ENCODE measurements around the gene SPATA19.

The SPATA19 gene

DNA sequence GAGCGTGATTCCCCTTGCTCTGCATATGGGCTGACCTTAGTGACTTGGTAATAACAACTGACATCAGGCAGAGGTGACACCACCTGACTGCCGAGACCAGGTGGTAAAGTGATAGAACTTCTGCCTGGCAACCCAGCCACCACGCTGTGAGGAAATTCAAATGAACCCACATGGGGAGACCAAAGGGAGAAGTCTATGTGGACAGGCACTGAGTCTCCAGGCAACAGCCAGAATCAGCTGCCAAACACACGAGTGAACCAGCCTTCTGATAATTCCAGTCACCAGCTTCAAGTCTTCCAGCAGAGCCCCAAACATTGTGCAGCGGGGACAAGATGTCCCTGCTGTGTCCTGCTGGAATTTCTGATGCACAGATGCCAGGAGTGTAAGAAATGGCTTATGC is 29.7 kb downstream of the SPATA19 start:
- no peak overlapping the region for H3K4me2 ChIP-seq (ENCODE audit: low read length)
- H3K4me3 ChIP-seq (ENCODE audit: low read depth, low read length, poor library complexity, severe bottlenecking): no peak overlapping the region
- no peaks in the 10 kb centered on the region for H3K27me3 ChIP-seq (ENCODE audit: insufficient read depth, low read length)
- TF ChIP-seq, protein P1, sequence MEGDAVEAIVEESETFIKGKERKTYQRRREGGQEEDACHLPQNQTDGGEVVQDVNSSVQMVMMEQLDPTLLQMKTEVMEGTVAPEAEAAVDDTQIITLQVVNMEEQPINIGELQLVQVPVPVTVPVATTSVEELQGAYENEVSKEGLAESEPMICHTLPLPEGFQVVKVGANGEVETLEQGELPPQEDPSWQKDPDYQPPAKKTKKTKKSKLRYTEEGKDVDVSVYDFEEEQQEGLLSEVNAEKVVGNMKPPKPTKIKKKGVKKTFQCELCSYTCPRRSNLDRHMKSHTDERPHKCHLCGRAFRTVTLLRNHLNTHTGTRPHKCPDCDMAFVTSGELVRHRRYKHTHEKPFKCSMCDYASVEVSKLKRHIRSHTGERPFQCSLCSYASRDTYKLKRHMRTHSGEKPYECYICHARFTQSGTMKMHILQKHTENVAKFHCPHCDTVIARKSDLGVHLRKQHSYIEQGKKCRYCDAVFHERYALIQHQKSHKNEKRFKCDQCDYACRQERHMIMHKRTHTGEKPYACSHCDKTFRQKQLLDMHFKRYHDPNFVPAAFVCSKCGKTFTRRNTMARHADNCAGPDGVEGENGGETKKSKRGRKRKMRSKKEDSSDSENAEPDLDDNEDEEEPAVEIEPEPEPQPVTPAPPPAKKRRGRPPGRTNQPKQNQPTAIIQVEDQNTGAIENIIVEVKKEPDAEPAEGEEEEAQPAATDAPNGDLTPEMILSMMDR (IDR thresholded peaks at IDR 0.05; ENCODE audit: low read length): no peak
- TF ChIP-seq EZH2 (IDR thresholded peaks at IDR 0.05; ENCODE audit: borderline replicate concordance, low read length): no peak
- H2AFZ ChIP-seq (ENCODE audit: low read length): no peak overlapping the region
- H4K20me1 ChIP-seq (ENCODE audit: insufficient read depth, low read length): no peaks in the 10 kb centered on the region
- no peak overlapping the region for H3K27ac ChIP-seq (ENCODE audit: low read depth, low read length, poor library complexity, severe bottlenecking)
- no peaks in the 10 kb centered on the region for H3K4me1 ChIP-seq (ENCODE audit: insufficient read depth, low read length, severe bottlenecking)
- no peak overlapping the region for H3K9ac ChIP-seq (ENCODE audit: low read length)
- H3F3A ChIP-seq (ENCODE audit: insufficient read depth, low read length): no peaks in the 10 kb centered on the region
- H3K79me2 ChIP-seq (ENCODE audit: insufficient read depth, low read length): no peaks in the 10 kb centered on the region
- H3K9me3 ChIP-seq (ENCODE audit: low read length): no peaks in the 10 kb centered on the region
- H3K9me2 ChIP-seq (ENCODE audit: low read depth, low read length): no peaks in the 10 kb centered on the region
- H3K36me3 ChIP-seq (ENCODE audit: insufficient read depth, low read length): no peaks in the 10 kb centered on the region

DNA sequence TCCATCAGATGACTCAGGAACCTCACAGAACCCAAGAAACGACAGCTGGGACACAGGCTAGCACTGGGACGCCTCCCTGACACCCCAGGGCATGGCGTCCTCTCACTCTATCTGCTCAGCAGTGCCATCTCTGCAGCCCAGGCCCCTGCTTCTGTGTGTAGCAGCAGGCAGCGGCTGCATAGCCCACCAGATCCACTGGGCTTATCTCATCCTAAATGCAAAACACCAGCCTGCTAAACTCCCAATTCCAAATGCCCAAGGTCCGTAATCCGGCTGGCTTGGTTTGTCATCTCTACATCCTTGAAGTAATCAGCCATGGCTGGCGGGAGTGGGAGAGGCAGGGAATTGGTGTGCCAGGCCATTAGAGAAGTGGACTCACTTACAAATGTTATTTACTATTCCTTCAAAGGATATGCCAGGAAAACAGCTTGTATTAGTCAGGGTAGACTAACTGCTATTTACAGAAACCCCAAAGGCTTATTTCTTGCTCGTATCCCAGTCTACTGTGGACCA is 30.7 kb downstream of the SPATA19 start:
- Histone ChIP-seq H3K36me3 (ENCODE audit: insufficient read depth, low read length) (no peaks in the 10 kb centered on the region), H3K4me2 (ENCODE audit: low read length) (no peak overlapping the region), H3K27ac (ENCODE audit: low read depth, low read length, poor library complexity, severe bottlenecking) (no peak overlapping the region), H3K79me2 (ENCODE audit: insufficient read depth, low read length) (no peaks in the 10 kb centered on the region), H3F3A (ENCODE audit: insufficient read depth, low read length) (no peaks in the 10 kb centered on the region), H3K9me3 (ENCODE audit: low read length) (no peaks in the 10 kb centered on the region), H2AFZ (ENCODE audit: low read length) (no peak overlapping the region), H3K4me3 (ENCODE audit: low read depth, low read length, poor library complexity, severe bottlenecking) (no peak overlapping the region), H3K27me3 (ENCODE audit: insufficient read depth, low read length) (no peaks in the 10 kb centered on the region), H3K9ac (ENCODE audit: low read length) (no peak overlapping the region), H3K9me2 (ENCODE audit: low read depth, low read length) (no peaks in the 10 kb centered on the region), H4K20me1 (ENCODE audit: insufficient read depth, low read length) (no peaks in the 10 kb centered on the region), H3K4me1 (ENCODE audit: insufficient read depth, low read length, severe bottlenecking) (no peaks in the 10 kb centered on the region)
- TF ChIP-seq, protein P1 (IDR thresholded peaks at IDR 0.05; ENCODE audit: low read length): no peak
- no peak for TF ChIP-seq EZH2 (IDR thresholded peaks at IDR 0.05; ENCODE audit: borderline replicate concordance, low read length)

DNA sequence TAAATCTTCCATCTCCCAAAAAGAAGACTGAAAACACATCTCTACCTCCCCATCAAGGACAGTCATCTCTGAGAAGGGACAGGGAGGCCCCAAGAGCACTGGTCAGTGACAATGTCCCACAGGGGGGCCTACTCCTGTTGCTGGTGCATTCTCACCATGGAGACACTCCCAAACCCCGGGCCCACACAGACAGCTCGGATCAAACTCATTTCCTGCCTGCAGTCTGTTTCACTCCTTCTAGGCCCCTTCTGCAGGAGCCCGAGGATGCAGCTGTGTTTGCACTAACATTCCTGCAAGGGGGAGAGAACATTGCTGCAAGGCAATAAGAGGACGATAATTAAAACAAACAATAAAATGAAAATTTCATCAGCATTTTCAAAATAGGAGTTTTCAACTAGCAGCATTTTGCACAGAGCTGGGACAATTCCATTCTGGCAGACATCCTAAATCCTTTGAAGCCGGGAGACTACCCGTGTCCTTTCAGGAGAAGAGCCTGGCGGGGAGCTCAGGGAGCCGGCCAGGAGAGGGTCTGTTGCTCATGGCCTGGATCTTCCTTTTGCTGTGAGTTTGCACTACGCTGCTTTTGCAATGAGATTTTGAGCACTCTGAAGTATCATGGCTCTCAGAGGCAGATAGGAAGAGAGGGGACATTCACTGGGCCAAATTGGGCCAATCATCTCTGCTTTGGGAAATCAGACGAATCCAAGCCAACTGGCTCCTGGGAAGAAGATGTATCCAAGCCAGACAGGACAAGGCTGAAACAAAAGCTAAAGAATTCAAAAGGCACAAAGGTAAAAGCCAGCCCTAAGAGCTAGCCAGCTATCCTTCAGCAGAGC is 33.2 kb downstream of the SPATA19 start:
- Histone ChIP-seq H4K20me1 (ENCODE audit: insufficient read depth, low read length) (no peaks in the 10 kb centered on the region), H3K27me3 (ENCODE audit: insufficient read depth, low read length) (no peaks in the 10 kb centered on the region), H3K79me2 (ENCODE audit: insufficient read depth, low read length) (no peaks in the 10 kb centered on the region), H3K4me1 (ENCODE audit: insufficient read depth, low read length, severe bottlenecking) (no peaks in the 10 kb centered on the region), H3K36me3 (ENCODE audit: insufficient read depth, low read length) (no peaks in the 10 kb centered on the region), H3K4me2 (ENCODE audit: low read length) (no peak overlapping the region), H3K9ac (ENCODE audit: low read length) (no peak overlapping the region), H3F3A (ENCODE audit: insufficient read depth, low read length) (no peaks in the 10 kb centered on the region), H3K4me3 (ENCODE audit: low read depth, low read length, poor library complexity, severe bottlenecking) (no peak overlapping the region), H3K27ac (ENCODE audit: low read depth, low read length, poor library complexity, severe bottlenecking) (no peak overlapping the region), H3K9me3 (ENCODE audit: low read length) (no peaks in the 10 kb centered on the region), H2AFZ (ENCODE audit: low read length) (no peak overlapping the region), H3K9me2 (ENCODE audit: low read depth, low read length) (no peaks in the 10 kb centered on the region)
- TF ChIP-seq EZH2 (IDR thresholded peaks at IDR 0.05; ENCODE audit: borderline replicate concordance, low read length): no peak
- TF ChIP-seq, protein P1 (IDR thresholded peaks at IDR 0.05; ENCODE audit: low read length): no peak
